IPS-NIHi7 (cell line): Measurements from ENCODE around the gene CKLF.
"Not testable (repeated sequence)": the region's sequence is repeated elsewhere in the genome, so short reads cannot be mapped to it uniquely, and the experiment has no call there.

Source experiments
- DNase-seq: peaks from one replicate; pipeline ENCODE4 v3.0.0; 2012; ENCODE audit warnings: mixed read lengths; ENCODE audit errors: extremely low spot score

CKLF gene

GRCh38 chr16:66568355-66568754 lies 16.0 kb downstream of the CKLF start:
- no peak for DNase-seq

- no peak for DNase-seq
Measured at GRCh38 chr16:66569131-66569530, 16.8 kb downstream of the CKLF start.

GRCh38 chr16:66569827-66570405 lies 17.5 kb downstream of the CKLF start:
- no peak for DNase-seq

- DNase-seq = no peak
Measured at GRCh38 chr16:66572356-66572755, 20.0 kb downstream of the CKLF start.

- no peak for DNase-seq
Measured at GRCh38 chr16:66574081-66574480, 21.7 kb downstream of the CKLF start.

GRCh38 chr16:66574531-66574930 lies 22.2 kb downstream of the CKLF start:
- no peak for DNase-seq

- no peak for DNase-seq
Measured at GRCh38 chr16:66575060-66575459, 22.7 kb downstream of the CKLF start.

GRCh38 chr16:66576296-66576695 lies 23.9 kb downstream of the CKLF start:
- no peak for DNase-seq

GRCh38 chr16:66578651-66579531 lies 26.5 kb downstream of the CKLF start, which contains the start of gene CMTM2:
CMTM2 (plus strand) TSS chr16:66579463; CDS start chr16:66579608, 145 bp downstream.
- DNase-seq = no peak

GRCh38 chr16:66580605-66581209 lies 28.3 kb downstream of the CKLF start:
- peak; percentile 24 for DNase-seq

GRCh38 chr16:66581246-66581952 lies 29.0 kb downstream of the CKLF start:
- no peak for DNase-seq

GRCh38 chr16:66585481-66586239 lies 33.3 kb downstream of the CKLF start:
- no peak for DNase-seq

- no peak for DNase-seq
Measured at GRCh38 chr16:66587881-66588600, 35.7 kb downstream of the CKLF start.

- DNase-seq = peak; percentile 77
Measured at GRCh38 chr16:66588981-66589713, 36.8 kb downstream of the CKLF start.

- DNase-seq = no peak
Measured at GRCh38 chr16:66590322-66590721, 37.9 kb downstream of the CKLF start.

- no peak for DNase-seq
Measured at GRCh38 chr16:66591018-66591417, 38.6 kb downstream of the CKLF start.

- no peak for DNase-seq
Measured at GRCh38 chr16:66592241-66592640, 39.9 kb downstream of the CKLF start.

GRCh38 chr16:66592814-66593213 lies 40.4 kb downstream of the CKLF start:
- DNase-seq = no peak

GRCh38 chr16:66594739-66595138 lies 42.4 kb downstream of the CKLF start:
- no peak for DNase-seq

GRCh38 chr16:66596559-66596958 lies 44.2 kb downstream of the CKLF start:
- not testable (repeated sequence) for DNase-seq
